Liver (tissue), 9 donors: ENCODE data around the gene NBEA. TPM values are rescaled to one million over a fixed set of nuclear protein-coding genes. Genes with fewer than 3 reads are reported as not detected.

ENCODE experiments used
- DNase-seq: peaks from one replicate; pipeline ENCODE4 v3.0.0-alpha.2; 2017; ENCODE audit warnings: low spot score
- H3K27ac ChIP-seq, 2 donors: one replicate each; pipeline ENCODE4 v1.7.0; 2013; ENCODE audit warnings: inconsistent platforms in 2 of 2, low read length in 2 of 2, control low read depth in 1 of 2, low read depth in 1 of 2, mild to moderate bottlenecking in 1 of 2
- H3K27me3 ChIP-seq, 4 donors: one replicate each; pipeline versions ENCODE4 v1.6.1 to v1.7.0; 2013; ENCODE audit warnings: low read length in 3 of 4, inconsistent platforms in 1 of 4, mild to moderate bottlenecking in 1 of 4, moderate library complexity in 1 of 4; ENCODE audit not compliant: control insufficient read depth in 4 of 4, insufficient read depth in 4 of 4
- H3K36me3 ChIP-seq, 4 donors: one replicate each; pipeline versions ENCODE4 v1.6.1 to v1.7.0; 2013; ENCODE audit warnings: low read length in 3 of 4, mild to moderate bottlenecking in 3 of 4, low read depth in 1 of 4, moderate library complexity in 1 of 4; ENCODE audit not compliant: control insufficient read depth in 4 of 4, insufficient read depth in 3 of 4
- H3K4me1 ChIP-seq, 4 donors: one replicate each; pipeline versions ENCODE4 v1.6.1 to v1.7.0; 2013; ENCODE audit warnings: low read length in 3 of 4, mild to moderate bottlenecking in 3 of 4, moderate library complexity in 1 of 4; ENCODE audit not compliant: control insufficient read depth in 4 of 4, insufficient read depth in 4 of 4
- H3K4me3 ChIP-seq, 3 donors: one replicate each; pipeline versions ENCODE4 v1.6.1 to v1.7.0; 2013; ENCODE audit warnings: low read length in 3 of 3, control low read depth in 1 of 3, low read depth in 1 of 3, mild to moderate bottlenecking in 1 of 3
- H3K9ac ChIP-seq, 2 donors: one replicate each; pipeline ENCODE4 v1.7.0; 2013; ENCODE audit warnings: low read length in 2 of 2, mild to moderate bottlenecking in 2 of 2, moderate library complexity in 2 of 2, control low read depth in 1 of 2, low read depth in 1 of 2
- H3K9me3 ChIP-seq, 4 donors: one replicate each; pipeline versions ENCODE4 v1.6.1 to v1.7.0; 2013; ENCODE audit warnings: low read length in 3 of 4; ENCODE audit not compliant: control insufficient read depth in 4 of 4
- EGR1 ChIP-seq, 2 donors: IDR thresholded peaks; 2 replicates each; pipeline ENCODE4 v1.6.1; 2016 to 2018; ENCODE audit warnings: antibody characterized with exemption in 2 of 2, low read depth in 2 of 2
- FOXA1 ChIP-seq: IDR thresholded peaks from 2 replicates; pipeline ENCODE4 v1.6.1; 2016; ENCODE audit warnings: antibody characterized with exemption
- FOXA2 ChIP-seq: IDR thresholded peaks from 2 replicates; pipeline ENCODE4 v1.6.1; 2016; ENCODE audit warnings: antibody characterized with exemption
- HNF4A ChIP-seq, 2 donors: conservative IDR thresholded peaks; 2 replicates each; pipeline ENCODE4 v1.6.1; 2016; ENCODE audit warnings: antibody characterized with exemption in 2 of 2, mild to moderate bottlenecking in 2 of 2
- HNF4G ChIP-seq: IDR thresholded peaks from 2 replicates; pipeline ENCODE4 v1.6.1; 2016; ENCODE audit warnings: antibody characterized with exemption
- JUND ChIP-seq, 2 donors: IDR thresholded peaks; 2 replicates each; pipeline ENCODE4 v1.6.1; 2016; ENCODE audit warnings: antibody characterized with exemption in 2 of 2
- MAX ChIP-seq: IDR thresholded peaks from 2 replicates; pipeline ENCODE4 v1.6.1; 2016; ENCODE audit warnings: antibody characterized with exemption
- NR2F2 ChIP-seq: IDR thresholded peaks from 2 replicates; pipeline ENCODE4 v1.6.1; 2016; ENCODE audit warnings: antibody characterized with exemption
- RXRA ChIP-seq, 2 donors: IDR thresholded peaks; 2 replicates each; pipeline ENCODE4 v1.6.1; 2017 to 2018; ENCODE audit warnings: antibody characterized with exemption in 2 of 2, mild to moderate bottlenecking in 1 of 2
- SP1 ChIP-seq: IDR thresholded peaks from 2 replicates; pipeline ENCODE4 v1.6.1; 2018; ENCODE audit warnings: antibody characterized with exemption, mild to moderate bottlenecking
- TAF1 ChIP-seq: conservative IDR thresholded peaks from 2 replicates; pipeline ENCODE4 v1.6.1; 2016; ENCODE audit warnings: antibody characterized with exemption, mild to moderate bottlenecking
- YY1 ChIP-seq: IDR thresholded peaks from 2 replicates; pipeline ENCODE4 v1.6.1; 2016; ENCODE audit warnings: antibody characterized with exemption, mild to moderate bottlenecking
- ZBTB33 ChIP-seq: IDR thresholded peaks from 2 replicates; pipeline ENCODE4 v1.6.1; 2016; ENCODE audit warnings: antibody characterized with exemption
- WGBS: extraction: QIAGEN DNeasy Blood & Tissue Kit; methylation state at CpG from one replicate; pipeline ENCODE4 v1.1.7; 2013; 5-methylcytosine and 5-hydroxymethylcytosine counted together
- polyA plus RNA-seq, 2 donors: library from polyadenylated mRNA; stranded (reverse) in 1 of 2; unstranded in 1 of 2; fragments of 200-250 nt in 1 of 2; fragments of >200 nt in 1 of 2; fragmentation: Nextera tagmentation in 1 of 2; extraction: Ambion mirVana in 1 of 2; gene quantifications; one replicate each; pipeline versions ENCODE4 v1.2.1 to v1.2.3, GENCODE V29; 2013 to 2015
- total RNA-seq, 2 donors: library from RNA; depleted of rRNA; stranded (reverse); fragments of >200 nt; gene quantifications; one replicate each; pipeline ENCODE4 v1.2.3, GENCODE V29; 2014
- TF ChIP-seq, protein P1 (sequence below): fragments of 150-350 bp; IDR thresholded peaks from 2 replicates; pipeline ENCODE4 v1.5.1; 2017; ENCODE audit warnings: improper control_type of control experiment, low read depth, low read length; ENCODE audit not compliant: missing input control
- donor health status: healthy.
- donor health status: healthy.
- donor health status: healthy.
- donor health status: healthy.
- donor health status: healthy.

NBEA gene
- total and polyA plus RNA-seq, 4 donors, result 0.24 to 3.5 (median 1.4) TPM

GRCh38 chr13:35480346-35480745 is 538.3 kb downstream of the NBEA start:
- 84% methylated on average over 2 of the region's 2 CpGs for WGBS
- H3K27me3 ChIP-seq, result peaks cover 2 to 10% (median 7%) of the 10 kb centered on the region in 4 donors

GRCh38 chr13:35481777-35482176 is 539.7 kb downstream of the NBEA start:
- DNase-seq, result no peak
- Histone ChIP-seq H3K9me3 (no peaks in the 10 kb centered on the region), H3K27ac (no peak overlapping the region), H3K4me3 (no peak overlapping the region), H3K27me3 (peaks cover 0 to 11% (median 6%) of the 10 kb centered on the region in 4 donors), H3K36me3 (no peaks in the 10 kb centered on the region), H3K4me1 (peaks cover 0 to 2% (median 0%) of the 10 kb centered on the region in 4 donors), H3K9ac (no peak overlapping the region)
- 80% methylated on average over 2 of the region's 2 CpGs for WGBS
- no peak for TF ChIP-seq YY1
- TF ChIP-seq, protein P1, sequence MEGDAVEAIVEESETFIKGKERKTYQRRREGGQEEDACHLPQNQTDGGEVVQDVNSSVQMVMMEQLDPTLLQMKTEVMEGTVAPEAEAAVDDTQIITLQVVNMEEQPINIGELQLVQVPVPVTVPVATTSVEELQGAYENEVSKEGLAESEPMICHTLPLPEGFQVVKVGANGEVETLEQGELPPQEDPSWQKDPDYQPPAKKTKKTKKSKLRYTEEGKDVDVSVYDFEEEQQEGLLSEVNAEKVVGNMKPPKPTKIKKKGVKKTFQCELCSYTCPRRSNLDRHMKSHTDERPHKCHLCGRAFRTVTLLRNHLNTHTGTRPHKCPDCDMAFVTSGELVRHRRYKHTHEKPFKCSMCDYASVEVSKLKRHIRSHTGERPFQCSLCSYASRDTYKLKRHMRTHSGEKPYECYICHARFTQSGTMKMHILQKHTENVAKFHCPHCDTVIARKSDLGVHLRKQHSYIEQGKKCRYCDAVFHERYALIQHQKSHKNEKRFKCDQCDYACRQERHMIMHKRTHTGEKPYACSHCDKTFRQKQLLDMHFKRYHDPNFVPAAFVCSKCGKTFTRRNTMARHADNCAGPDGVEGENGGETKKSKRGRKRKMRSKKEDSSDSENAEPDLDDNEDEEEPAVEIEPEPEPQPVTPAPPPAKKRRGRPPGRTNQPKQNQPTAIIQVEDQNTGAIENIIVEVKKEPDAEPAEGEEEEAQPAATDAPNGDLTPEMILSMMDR, result no peak

More at GRCh38 chr13:35480346-35480745, 538.3 kb downstream of the NBEA start:
- no peak for DNase-seq
- no peak overlapping the region for H3K9ac ChIP-seq
- H3K4me1 ChIP-seq, result peaks cover 2 to 11% (median 6%) of the 10 kb centered on the region in 4 donors
- no peaks in the 10 kb centered on the region for H3K36me3 ChIP-seq
- TF ChIP-seq HNF4A (conservative IDR thresholded peaks at IDR 0.05), result no peak
- TF ChIP-seq ZBTB33, result no peak
- no peak for TF ChIP-seq RXRA (IDR thresholded peaks at IDR 0.05)
- TF ChIP-seq YY1, result no peak
- no peak for TF ChIP-seq EGR1 (IDR thresholded peaks at IDR 0.05; ENCODE audit: low read depth in 2 of 2)
- TF ChIP-seq SP1, result no peak
- no peak for TF ChIP-seq TAF1
- no peak for TF ChIP-seq MAX
- no peak for TF ChIP-seq FOXA2
- TF ChIP-seq, protein P1, result no peak
- TF ChIP-seq FOXA1, result no peak
- TF ChIP-seq NR2F2, result no peak
- H3K9me3 ChIP-seq, result no peaks in the 10 kb centered on the region
- H3K27ac ChIP-seq, result no peak overlapping the region
- no peak overlapping the region for H3K4me3 ChIP-seq

GRCh38 chr13:35482527-35482926 is 540.5 kb downstream of the NBEA start:
- DNase-seq, result no peak
- peaks cover 0 to 2% (median 0%) of the 10 kb centered on the region in 4 donors for H3K4me1 ChIP-seq
- no peak overlapping the region for H3K4me3 ChIP-seq
- no peak overlapping the region for H3K27ac ChIP-seq
- TF ChIP-seq JUND (IDR thresholded peaks at IDR 0.05) (no peak), HNF4G (no peak)
- H3K27me3 ChIP-seq, result peaks cover 0 to 10% (median 5%) of the 10 kb centered on the region in 4 donors
- H3K9me3 ChIP-seq, result no peaks in the 10 kb centered on the region
- WGBS, result 94% methylated on average over 1 of the region's 1 CpG
- H3K9ac ChIP-seq, result no peak overlapping the region
- no peaks in the 10 kb centered on the region for H3K36me3 ChIP-seq
